ENCODE results near the gene CMTM3. TPM values are rescaled to one million over a fixed set of nuclear protein-coding genes. Genes with fewer than 3 reads are reported as not detected.

CMTM3 gene
- total and polyA plus RNA-seq, 2 of the 4 experiments (the other 2 are of a cell fraction), result 4.5 to 35.5 TPM

DNA sequence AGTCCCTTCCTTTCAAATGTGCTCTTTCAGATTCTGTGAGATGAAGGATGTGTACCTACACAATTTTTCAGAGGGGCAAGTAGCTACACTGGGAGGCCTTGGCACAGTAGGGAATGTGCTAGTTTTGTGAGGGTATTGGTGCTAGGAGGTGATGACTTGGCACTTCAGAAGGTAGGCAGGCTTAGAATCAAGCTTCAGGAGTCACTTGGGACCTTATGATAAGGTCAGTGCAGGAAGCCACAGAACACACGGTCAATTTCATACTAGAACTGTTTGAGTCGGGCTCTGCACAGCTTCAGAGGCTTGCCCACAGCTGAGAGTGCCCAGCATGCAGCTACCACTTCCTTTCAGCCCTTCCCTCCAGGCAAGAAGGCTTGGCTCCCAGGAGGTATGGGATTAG is 32.1 kb upstream of the CMTM3 start:
- no peak overlapping the region for H4K5ac ChIP-seq (ENCODE audit: low read depth, low read length)
- no peak overlapping the region for H3K27ac ChIP-seq (ENCODE audit: insufficient read depth, low read length)
- H3K36me3 ChIP-seq (ENCODE audit: control insufficient read depth, insufficient read depth, low read length), result peaks cover 2% of the 10 kb centered on the region; the same call in 1 of the 2 replicates
- H3K4me2 ChIP-seq (ENCODE audit: low read depth, low read length), result no peak overlapping the region
- intact Hi-C loops (cut with micrococcal nuclease), result no loop called here
- no peaks in the 10 kb centered on the region for H3K9me3 ChIP-seq (ENCODE audit: control insufficient read depth, insufficient read depth, low read length)
- H3K27me3 ChIP-seq (ENCODE audit: control insufficient read depth, insufficient read depth, low read length), result peaks cover 3% of the 10 kb centered on the region
- ChIA-PET CTCF (no interaction called here), POLR2A (ENCODE audit: unreplicated experiment) (no interaction called here)
- no CpG with 5 or more reads among the region's 2 CpGs for WGBS, 2 experiments (ENCODE audit: extremely low coverage in 2 of 2, insufficient read length in 1 of 2)
- H3K56ac ChIP-seq (ENCODE audit: extremely low read depth, insufficient read depth, low read length), result no peak overlapping the region
- no peak overlapping the region for H2BK120ac ChIP-seq (ENCODE audit: low read depth, low read length)
- H2AK9ac ChIP-seq (replicated peaks; ENCODE audit: low read depth, low read length, poor library complexity), result no peak overlapping the region
- H3K14ac ChIP-seq (replicated peaks; ENCODE audit: low read depth, low read length), result no peak overlapping the region
- H2AFZ ChIP-seq (replicated peaks; ENCODE audit: low read length, poor library complexity), result no peak overlapping the region
- ATAC-seq (ENCODE audit: low read depth) (no peak), DNase-seq (no peak)
- no peak overlapping the region for H2BK5ac ChIP-seq (ENCODE audit: low read depth, low read length, poor library complexity, severe bottlenecking)
- H2BK15ac ChIP-seq (ENCODE audit: low read depth, low read length), result no peak overlapping the region
- BruUV-seq (replicated peaks), result no TSS peak
- H3K9me1 ChIP-seq (ENCODE audit: insufficient read depth, low read length), result peaks cover 8% of the 10 kb centered on the region
- no peak overlapping the region; the same call in 1 of the 2 replicates for H2AK5ac ChIP-seq (ENCODE audit: low read depth, low read length)
- no peak overlapping the region for H4K8ac ChIP-seq (ENCODE audit: low read depth in 2 of 2, low read length in 2 of 2)
- no peak overlapping the region for H3K18ac ChIP-seq (ENCODE audit: low read depth, low read length)
- no peak overlapping the region for H3K23ac ChIP-seq (ENCODE audit: low read depth, low read length)
- peaks cover 6% of the 10 kb centered on the region; the same call in 1 of the 2 replicates for H4K20me1 ChIP-seq (ENCODE audit: insufficient read depth, low read length)
- peaks cover 8% of the 10 kb centered on the region for H3K4me1 ChIP-seq (ENCODE audit: control insufficient read depth, insufficient read depth, low read length)
- in situ Hi-C loops (cut with MboI; ENCODE audit: low sequenced_read_pairs), result no loop called here
- H2BK20ac ChIP-seq (ENCODE audit: low read depth, low read length), result no peak overlapping the region
- H4K91ac ChIP-seq (ENCODE audit: insufficient read depth, low read depth, low read length), result no peak overlapping the region
- H3K4ac ChIP-seq (ENCODE audit: low read depth, low read length), result no peak overlapping the region
- no peak for TF ChIP-seq CHD1 (IDR thresholded peaks at IDR 0.05; ENCODE audit: low read depth, low read length)
- no peak for TF ChIP-seq MXI1 (IDR thresholded peaks at IDR 0.05; ENCODE audit: borderline replicate concordance, low read depth, low read length)
- dilution Hi-C loops (cut with HindIII; ENCODE audit: low sequenced_read_pairs, unreplicated experiment), result no loop called here
- no peak overlapping the region for H3K4me3 ChIP-seq (ENCODE audit: insufficient read depth, low read depth, low read length)
- H3K9ac ChIP-seq (ENCODE audit: low read depth, low read length), result no peak overlapping the region
- H3K79me1 ChIP-seq (ENCODE audit: low read depth in 1 of 2, low read length in 2 of 2), result no peaks in the 10 kb centered on the region
